Prostate gland (tissue), 2 donors: Measurements from ENCODE around the gene PDE1C. TPM values are rescaled to one million over a fixed set of nuclear protein-coding genes. Genes with fewer than 3 reads are reported as not detected.

ENCODE experiments used
- DNase-seq: peaks from one replicate; pipeline ENCODE4 v3.0.0-alpha.2; 2019; ENCODE audit warnings: low spot score
- H3K27ac ChIP-seq, 2 donors: fragments of 200-600 bp; sonication (generic); 2 replicates each; pipeline ENCODE4 v1.5.1; 2017 to 2019
- H3K27me3 ChIP-seq: fragments of 200-600 bp; sonication (generic); replicated peaks from 2 replicates; pipeline ENCODE4 v1.5.1; 2019; ENCODE audit not compliant: insufficient read depth
- H3K36me3 ChIP-seq, 2 donors: fragments of 200-600 bp; sonication (generic); 1 replicate in 1 of 2; 2 replicates in 1 of 2; pipeline versions ENCODE4 v1.5.1 to v1.8.1; 2017 to 2019
- H3K4me1 ChIP-seq: fragments of 200-600 bp; sonication (generic); replicated peaks from 2 replicates; pipeline ENCODE4 v1.5.1; 2019
- H3K4me3 ChIP-seq, 2 donors: fragments of 200-600 bp; sonication (generic); 2 replicates each; pipeline ENCODE4 v1.5.1; 2017 to 2019
- H3K9me3 ChIP-seq: fragments of 200-600 bp; sonication (generic); 2 replicates; pipeline ENCODE4 v1.5.1; 2017
- POLR2A ChIP-seq: fragments of 450-650 bp; IDR thresholded peaks from one replicate; pipeline ENCODE4 v1.6.1; 2016; ENCODE audit warnings: antibody characterized with exemption, mild to moderate bottlenecking
- POLR2AphosphoS5 ChIP-seq: sonication (generic); formaldehyde crosslinking; IDR thresholded peaks from one replicate; pipeline ENCODE4 v1.6.1; 2017; ENCODE audit warnings: antibody characterized with exemption
- WGBS: methylation state at CpG from one replicate; pipeline ENCODE4 v1.1.5; 2018; 5-methylcytosine and 5-hydroxymethylcytosine counted together
- intact Hi-C: fragments of 100-400 bp; cut with DNase I; formaldehyde crosslinking; loops from one replicate; pipeline ENCODE4 v1.14.2; 2022
- total RNA-seq, 2 donors: library from RNA; depleted of rRNA; stranded (reverse); fragments of >200 nt; gene quantifications; one replicate each; pipeline ENCODE4 v1.1.0, GENCODE V29; 2016
- TF ChIP-seq, protein P1 (sequence below), 4 experiments: fragments of 200-600 bp in 2 of 4; fragments of 450-650 bp in 2 of 4; sonication (generic) in 2 of 4; IDR thresholded peaks; 1 replicate in 3 of 4; 2 replicates in 1 of 4; pipeline ENCODE4 v1.5.1; 2016 to 2019; ENCODE audit warnings: antibody characterized with exemption in 4 of 4, mild to moderate bottlenecking in 2 of 4, moderate library complexity in 2 of 4

PDE1C gene
- total RNA-seq, 2 donors from 2014 or later, result 2.4 to 4.2 TPM

DNA sequence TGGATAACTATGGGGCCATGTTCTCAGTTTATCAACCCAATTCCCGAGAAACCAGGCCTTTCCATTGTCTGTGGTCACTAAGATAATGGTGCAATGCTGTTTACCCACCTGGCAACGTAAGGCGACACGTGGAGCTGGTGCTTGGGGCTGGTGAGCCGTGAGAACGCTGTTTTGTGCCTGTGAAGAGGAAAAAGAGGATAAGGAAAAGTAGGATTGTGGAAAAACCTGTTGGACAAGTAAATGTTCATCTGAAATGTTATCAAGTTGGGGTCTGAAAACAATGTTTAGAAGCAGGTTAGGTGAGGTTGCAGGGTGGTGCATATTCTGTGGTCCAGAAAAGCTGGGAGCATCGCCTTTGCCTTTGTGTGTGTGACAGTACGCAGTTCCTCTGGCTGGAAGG is 294.7 kb downstream of the PDE1C start:
- intact Hi-C loops, result no loop called here

DNA sequence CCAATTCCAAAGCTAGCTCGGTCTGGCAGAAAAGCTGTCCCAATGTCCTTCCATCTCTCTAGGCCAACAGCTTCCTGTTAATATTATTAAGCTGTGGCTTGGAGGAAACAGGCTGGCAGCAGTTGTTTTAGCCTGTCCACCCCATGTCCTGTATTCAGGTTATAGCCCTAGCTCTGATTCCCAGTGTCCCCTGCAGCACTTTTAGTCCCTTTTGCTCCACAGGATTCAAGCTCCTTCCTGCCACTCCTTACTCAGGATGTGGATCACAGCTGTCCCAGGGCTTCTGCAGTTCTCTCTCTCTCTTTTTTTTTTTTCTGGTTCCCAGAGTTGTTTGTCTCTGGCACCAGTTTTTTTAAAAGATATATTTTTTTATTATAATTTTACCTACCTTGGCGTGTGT is 298.0 kb downstream of the PDE1C start:
- no peaks in the 10 kb centered on the region for H3K36me3 ChIP-seq
- WGBS, result 93% methylated on average over 2 of the region's 2 CpGs
- no peak overlapping the region for H3K27ac ChIP-seq
- no peak overlapping the region for H3K4me3 ChIP-seq
- H3K9me3 ChIP-seq, result no peaks in the 10 kb centered on the region
- no peaks in the 10 kb centered on the region for H3K27me3 ChIP-seq
- intact Hi-C loops, result no loop called here
- TF ChIP-seq POLR2AphosphoS5 (no peak), POLR2A (no peak)
- TF ChIP-seq, protein P1, sequence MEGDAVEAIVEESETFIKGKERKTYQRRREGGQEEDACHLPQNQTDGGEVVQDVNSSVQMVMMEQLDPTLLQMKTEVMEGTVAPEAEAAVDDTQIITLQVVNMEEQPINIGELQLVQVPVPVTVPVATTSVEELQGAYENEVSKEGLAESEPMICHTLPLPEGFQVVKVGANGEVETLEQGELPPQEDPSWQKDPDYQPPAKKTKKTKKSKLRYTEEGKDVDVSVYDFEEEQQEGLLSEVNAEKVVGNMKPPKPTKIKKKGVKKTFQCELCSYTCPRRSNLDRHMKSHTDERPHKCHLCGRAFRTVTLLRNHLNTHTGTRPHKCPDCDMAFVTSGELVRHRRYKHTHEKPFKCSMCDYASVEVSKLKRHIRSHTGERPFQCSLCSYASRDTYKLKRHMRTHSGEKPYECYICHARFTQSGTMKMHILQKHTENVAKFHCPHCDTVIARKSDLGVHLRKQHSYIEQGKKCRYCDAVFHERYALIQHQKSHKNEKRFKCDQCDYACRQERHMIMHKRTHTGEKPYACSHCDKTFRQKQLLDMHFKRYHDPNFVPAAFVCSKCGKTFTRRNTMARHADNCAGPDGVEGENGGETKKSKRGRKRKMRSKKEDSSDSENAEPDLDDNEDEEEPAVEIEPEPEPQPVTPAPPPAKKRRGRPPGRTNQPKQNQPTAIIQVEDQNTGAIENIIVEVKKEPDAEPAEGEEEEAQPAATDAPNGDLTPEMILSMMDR (IDR thresholded peaks at IDR 0.05), result no peak
- DNase-seq, result no peak
- H3K4me1 ChIP-seq, result no peaks in the 10 kb centered on the region

More for the DNA sequence above, 294.7 kb downstream of the PDE1C start:
- no peaks in the 10 kb centered on the region for H3K27me3 ChIP-seq
- no peak for DNase-seq
- no peaks in the 10 kb centered on the region for H3K36me3 ChIP-seq
- no peaks in the 10 kb centered on the region for H3K4me1 ChIP-seq
- 49% methylated on average over 8 of the region's 8 CpGs for WGBS
- H3K27ac ChIP-seq, result no peak overlapping the region
- H3K4me3 ChIP-seq, result no peak overlapping the region
- H3K9me3 ChIP-seq, result no peaks in the 10 kb centered on the region
- TF ChIP-seq POLR2AphosphoS5, result no peak
- TF ChIP-seq, protein P1 (IDR thresholded peaks at IDR 0.05), result no peak
- no peak for TF ChIP-seq POLR2A

DNA sequence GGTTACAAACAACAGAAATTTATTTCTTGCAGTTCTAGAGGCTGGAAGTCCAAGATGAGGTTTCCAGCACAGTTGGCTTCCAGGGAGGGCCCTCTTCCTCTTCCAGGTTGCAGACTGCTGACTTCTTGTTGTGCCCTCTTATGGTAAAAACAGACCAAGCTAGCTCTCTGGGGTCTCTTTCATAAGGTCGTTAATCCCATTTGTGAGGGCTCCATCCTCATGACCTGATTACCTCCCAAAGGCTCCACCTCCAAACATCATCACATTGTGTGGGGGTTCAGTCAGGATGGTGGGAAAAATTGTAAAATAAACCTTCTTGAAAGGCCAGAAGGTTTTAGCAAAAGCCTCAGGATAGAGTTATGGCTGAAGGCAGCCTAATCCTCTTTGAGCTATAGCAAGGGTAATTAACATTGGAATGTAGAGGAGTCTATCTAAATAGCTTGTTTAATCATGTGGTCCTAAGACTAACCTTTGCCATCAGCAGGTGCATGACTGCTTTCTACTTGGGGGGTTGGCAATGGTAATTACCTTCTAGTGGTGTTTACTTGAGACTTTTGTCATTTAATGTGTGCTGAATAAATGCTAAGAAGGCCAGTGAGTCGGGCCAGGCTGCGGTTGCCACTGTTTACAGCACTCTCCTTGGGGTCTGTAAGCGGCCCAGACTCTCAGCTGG is 302.4 kb downstream of the PDE1C start:
- TF ChIP-seq, protein P1 (IDR thresholded peaks at IDR 0.05), result no peak
- TF ChIP-seq POLR2A, result no peak
- 45% methylated on average over 4 of the region's 4 CpGs for WGBS
- Histone ChIP-seq H3K36me3 (no peaks in the 10 kb centered on the region), H3K4me1 (no peaks in the 10 kb centered on the region), H3K27ac (no peak overlapping the region), H3K4me3 (no peak overlapping the region), H3K27me3 (no peaks in the 10 kb centered on the region), H3K9me3 (no peaks in the 10 kb centered on the region)
- no peak for DNase-seq
- intact Hi-C loops, result no loop called here

DNA sequence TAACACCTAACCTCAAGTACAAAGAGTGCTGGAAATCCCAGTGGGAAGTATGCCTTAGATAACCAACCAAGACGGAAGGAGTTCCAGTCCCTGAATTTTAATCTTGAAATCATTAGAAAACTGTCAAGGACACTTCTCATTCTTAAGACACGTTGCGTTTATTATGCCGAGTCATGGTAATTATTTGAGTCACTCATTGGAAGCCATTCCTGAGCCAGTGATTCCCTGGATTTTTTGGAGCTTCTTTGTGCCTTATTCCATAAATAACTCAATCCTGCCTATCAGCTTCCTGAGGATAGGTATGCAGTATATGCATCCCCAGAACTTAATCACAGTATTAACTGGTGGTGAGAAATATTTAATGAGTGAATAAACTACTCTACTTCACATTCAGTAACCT is 305.7 kb downstream of the PDE1C start:
- no peak for TF ChIP-seq POLR2AphosphoS5
- no peak for TF ChIP-seq POLR2A
- TF ChIP-seq, protein P1 (IDR thresholded peaks at IDR 0.05), result no peak
- Histone ChIP-seq H3K27me3 (no peaks in the 10 kb centered on the region), H3K4me3 (no peak overlapping the region), H3K27ac (no peak overlapping the region), H3K4me1 (no peaks in the 10 kb centered on the region), H3K9me3 (no peaks in the 10 kb centered on the region), H3K36me3 (no peaks in the 10 kb centered on the region)
- no peak for DNase-seq
- intact Hi-C loops, result no loop called here
- 95% methylated on average over 4 of the region's 4 CpGs for WGBS

DNA sequence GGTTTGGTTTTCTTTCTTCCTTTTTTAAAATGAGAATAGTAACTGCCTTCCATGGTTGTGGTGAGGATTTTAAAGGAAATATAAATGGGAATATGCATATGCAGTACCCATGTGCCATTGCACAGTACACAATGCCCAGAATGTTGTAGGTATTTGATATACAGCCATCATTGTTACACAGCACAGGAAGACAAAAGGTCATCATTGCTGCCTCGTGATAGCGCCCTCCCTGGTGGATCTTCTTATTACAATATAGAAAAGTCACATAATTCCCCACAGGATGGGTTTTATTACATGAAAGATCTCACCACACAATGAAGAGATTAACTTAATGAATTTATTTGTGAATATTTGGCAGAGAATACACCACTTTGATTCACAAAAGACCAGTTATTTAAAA is 306.7 kb downstream of the PDE1C start:
- Histone ChIP-seq H3K4me1 (no peaks in the 10 kb centered on the region), H3K9me3 (no peaks in the 10 kb centered on the region), H3K36me3 (no peaks in the 10 kb centered on the region), H3K27ac (no peak overlapping the region), H3K4me3 (no peak overlapping the region), H3K27me3 (no peaks in the 10 kb centered on the region)
- DNase-seq, result no peak
- WGBS, result 15% methylated on average over 2 of the region's 2 CpGs
- no peak for TF ChIP-seq POLR2AphosphoS5
- no peak for TF ChIP-seq POLR2A
- TF ChIP-seq, protein P1 (IDR thresholded peaks at IDR 0.05), result no peak
- intact Hi-C loops, result no loop called here
